Upper lobe of left lung (tissue), 4 donors: ENCODE measurements around the gene HMGN5.

Experiments used
- CTCF ChIP-seq, 6 experiments: fragments of 450-650 bp in 4 of 6; fragments of 200-600 bp in 2 of 6; sonication (generic) in 2 of 6; IDR thresholded peaks; one replicate each; pipeline ENCODE4 v1.5.1; 2016 to 2019; ENCODE audit warnings: antibody characterized with exemption in 6 of 6
- EP300 ChIP-seq, 4 donors: sonication (generic); formaldehyde crosslinking; IDR thresholded peaks; one replicate each; pipeline ENCODE4 v1.5.1; 2017; ENCODE audit warnings: antibody characterized with exemption in 4 of 4, control low read depth in 2 of 4
- POLR2A ChIP-seq, 4 donors: fragments of 450-650 bp; IDR thresholded peaks; one replicate each; pipeline ENCODE4 v1.5.1; 2016 to 2017; ENCODE audit warnings: antibody characterized with exemption in 4 of 4, mild to moderate bottlenecking in 2 of 4
- POLR2AphosphoS5 ChIP-seq, 2 donors: sonication (generic); formaldehyde crosslinking; IDR thresholded peaks; one replicate each; pipeline ENCODE4 v1.5.1; 2017; ENCODE audit warnings: antibody characterized with exemption in 2 of 2

- no peak for TF ChIP-seq CTCF (IDR thresholded peaks at IDR 0.05)
- TF ChIP-seq POLR2A (IDR thresholded peaks at IDR 0.05) = no peak
- TF ChIP-seq POLR2AphosphoS5 (IDR thresholded peaks at IDR 0.05) = no peak
- no peak for TF ChIP-seq EP300 (IDR thresholded peaks at IDR 0.05)
Measured at GRCh38 chrX:81229229-81229628, 27.5 kb upstream of the HMGN5 start.
